HG02970 (cell line): Measurements from ENCODE around the gene TRIP4.
"Not testable (repeated sequence)": the region's sequence is repeated elsewhere in the genome, so short reads cannot be mapped to it uniquely, and the experiment has no call there.

Source experiments
- ATAC-seq: cut with Tn5 transposase; IDR thresholded peaks from one replicate; pipeline ENCODE4 v1.9.1; 2021; ENCODE audit warnings: mild to moderate bottlenecking, moderate library complexity, moderate number of reproducible peaks; ENCODE audit not compliant: unreplicated experiment, low FRiP score

The TRIP4 gene

DNA sequence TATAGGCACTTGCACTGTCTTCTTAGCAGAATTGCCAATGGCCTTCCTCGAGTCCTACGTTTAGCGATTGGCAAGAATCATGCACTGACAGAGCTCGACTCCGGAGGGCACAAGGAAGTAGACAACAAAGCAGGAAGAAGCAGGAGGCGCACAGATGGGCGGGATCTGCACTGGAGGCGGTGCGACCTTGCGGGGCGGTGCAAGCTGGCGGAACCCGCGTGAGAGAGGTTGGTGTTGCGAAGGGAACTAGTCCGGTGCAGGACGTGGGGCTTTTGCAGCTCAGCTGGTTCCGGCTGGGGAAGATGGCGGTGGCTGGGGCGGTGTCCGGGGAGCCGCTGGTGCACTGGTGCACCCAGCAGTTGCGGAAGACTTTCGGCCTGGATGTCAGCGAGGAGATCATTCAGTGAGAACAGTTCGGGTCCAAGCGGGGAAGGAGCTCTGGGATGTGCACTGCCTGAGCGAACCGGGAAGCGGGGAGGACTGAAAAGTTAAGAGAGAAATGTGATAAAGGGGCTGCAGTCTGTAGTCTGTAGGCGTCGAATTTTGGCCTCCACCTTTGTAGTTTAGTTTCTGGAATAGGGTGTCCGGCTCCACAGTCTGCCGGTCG, at the start of gene TRIP4:
Gene TRIP4, plus strand, starts transcription at position 275 of the 607 bp plus-strand sequence. Its CDS starts 28 bp downstream, at position 303.
- peak; percentile 95 for ATAC-seq

DNA sequence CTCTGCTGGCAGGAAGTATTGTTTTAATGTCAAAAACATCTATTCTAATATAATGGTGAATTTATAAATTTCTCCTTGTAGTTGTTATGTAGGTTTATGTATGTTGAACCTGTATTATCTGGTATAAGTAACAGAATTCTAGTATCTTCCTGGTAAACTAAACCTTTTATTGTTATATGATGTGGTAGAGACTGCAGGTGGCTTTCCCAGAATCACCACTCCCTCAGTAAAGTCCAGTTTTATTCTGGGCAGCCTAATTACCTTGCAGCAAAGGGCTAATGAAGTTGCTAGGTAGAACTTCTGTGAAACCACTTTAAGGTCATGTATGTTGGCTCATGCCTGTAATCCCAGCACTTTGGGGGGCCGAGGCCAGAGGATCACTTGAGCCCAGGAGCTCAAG, 47.3 kb upstream of the TRIP4 start:
- no peak for ATAC-seq

DNA sequence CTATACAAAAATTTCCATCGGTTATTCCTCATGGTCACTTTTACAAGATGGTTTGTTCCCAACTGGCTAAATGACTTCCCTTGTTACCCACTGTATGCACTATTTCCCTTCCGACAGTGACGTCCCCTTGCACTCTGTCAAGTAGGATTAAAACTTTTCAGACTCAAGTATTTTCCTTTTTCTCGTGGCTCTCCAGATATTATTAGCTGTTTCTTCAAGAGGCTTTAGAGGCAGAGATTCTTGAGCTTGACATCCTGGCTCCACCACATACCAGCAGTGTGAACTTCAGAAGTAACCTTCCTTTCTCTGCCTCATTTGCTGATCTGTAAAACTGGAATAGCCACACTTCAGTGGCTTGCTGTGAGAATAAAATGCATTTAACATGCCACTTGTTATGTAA, 45.7 kb upstream of the TRIP4 start:
- ATAC-seq, result no peak

DNA sequence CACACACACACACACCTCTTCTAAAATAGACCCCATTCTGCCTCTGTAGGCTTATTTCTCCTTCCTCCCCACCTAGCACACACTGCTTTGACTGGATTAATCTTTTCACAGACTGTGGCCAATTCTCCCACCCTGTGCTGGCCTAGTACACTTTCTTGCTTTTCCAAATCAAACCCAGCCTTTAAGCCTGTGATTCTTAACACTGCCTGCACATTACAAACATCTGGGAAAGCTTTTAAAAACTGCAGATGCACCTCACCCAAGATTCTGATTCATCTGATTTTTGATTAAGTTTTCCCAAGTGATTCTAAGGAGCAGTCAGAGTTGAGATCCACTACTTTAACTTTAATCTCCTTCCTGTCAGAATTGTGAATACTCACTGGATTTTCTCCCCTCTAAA, 44.4 kb upstream of the TRIP4 start:
- ATAC-seq, result no peak

DNA sequence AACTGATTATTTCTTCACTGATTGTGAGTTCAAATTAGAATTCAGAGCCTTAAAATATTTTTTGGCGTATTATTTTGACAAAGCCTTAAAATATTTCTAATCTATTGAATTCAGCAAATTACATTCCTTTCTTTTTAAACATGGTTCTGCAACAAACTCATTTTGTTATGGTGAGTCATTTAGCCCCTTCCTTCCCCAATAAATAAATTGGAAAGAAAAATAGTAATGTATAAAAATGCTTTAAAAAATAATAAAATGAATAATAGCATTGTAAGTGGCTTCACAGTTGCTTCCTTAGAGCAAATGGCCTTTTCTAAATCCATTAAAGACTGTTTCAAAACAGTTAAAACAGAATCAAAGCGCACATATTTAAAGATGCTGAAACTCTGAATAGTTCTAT, 43.8 kb upstream of the TRIP4 start:
- ATAC-seq, result no peak

DNA sequence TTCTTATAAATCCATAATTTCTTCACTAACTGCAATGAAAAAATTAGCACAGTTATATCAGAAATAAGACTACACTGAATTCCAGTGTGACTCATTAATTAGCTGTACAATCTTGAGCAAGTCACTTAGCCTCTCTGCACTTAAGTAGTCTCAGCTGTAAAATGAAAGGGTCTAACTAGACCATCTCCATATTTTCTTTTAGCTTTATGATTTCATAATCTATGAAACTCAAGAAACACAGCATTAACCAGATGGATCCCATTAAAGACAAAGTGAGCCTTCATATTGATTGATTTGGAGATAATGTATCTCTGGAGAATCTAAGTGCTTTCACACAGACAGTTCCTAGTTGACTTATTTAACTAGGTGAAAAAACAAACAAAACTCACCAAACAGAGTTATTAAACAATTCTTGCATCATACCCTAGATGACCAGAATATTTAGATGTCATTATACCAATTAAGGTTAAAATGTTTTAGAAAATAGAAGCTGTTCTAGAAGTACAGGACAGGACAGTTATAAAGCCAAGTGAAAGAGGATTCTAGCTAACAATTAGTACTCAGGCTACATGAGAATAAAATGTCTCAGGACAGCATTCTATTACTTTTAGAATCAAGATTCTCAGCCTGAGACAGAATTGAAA, 42.9 kb upstream of the TRIP4 start:
- ATAC-seq, result no peak

DNA sequence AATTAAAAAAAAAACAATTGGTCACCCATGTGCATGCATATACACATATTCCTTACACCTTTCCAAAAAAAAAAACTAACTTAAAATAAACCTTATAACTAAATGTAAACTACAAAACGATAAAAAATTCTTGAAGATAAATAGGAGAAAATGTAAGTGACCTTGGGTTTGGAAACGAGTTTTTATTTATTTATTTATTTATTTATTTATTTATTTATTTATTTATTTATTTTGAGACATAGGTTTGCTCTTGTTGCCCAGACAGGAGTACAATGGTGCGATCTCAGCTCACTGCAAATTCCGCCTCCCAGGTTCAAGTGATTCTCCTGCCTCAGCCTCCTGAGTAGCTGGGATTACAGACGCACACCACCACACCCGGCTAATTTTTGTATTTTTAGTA, 41.4 kb upstream of the TRIP4 start:
- not testable (repeated sequence) for ATAC-seq

DNA sequence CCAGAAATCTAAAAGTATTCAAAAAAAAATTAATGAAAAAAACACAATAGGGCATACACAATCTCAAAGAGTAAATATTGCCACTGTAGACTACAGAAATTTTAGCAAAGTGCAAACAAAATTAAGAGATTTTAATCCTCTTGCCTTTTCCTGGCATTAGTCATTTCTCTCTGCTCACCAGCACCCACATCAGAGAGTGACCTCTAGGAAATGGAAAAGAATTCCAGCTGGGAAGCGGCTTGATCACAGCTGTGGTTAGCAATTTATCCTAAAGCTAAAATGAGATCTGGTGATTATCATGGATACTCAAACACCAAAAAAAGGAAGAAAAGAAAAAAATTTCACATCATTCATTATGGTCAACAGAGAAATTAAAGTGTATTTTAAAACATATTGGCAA, 39.2 kb upstream of the TRIP4 start:
- no peak for ATAC-seq

DNA sequence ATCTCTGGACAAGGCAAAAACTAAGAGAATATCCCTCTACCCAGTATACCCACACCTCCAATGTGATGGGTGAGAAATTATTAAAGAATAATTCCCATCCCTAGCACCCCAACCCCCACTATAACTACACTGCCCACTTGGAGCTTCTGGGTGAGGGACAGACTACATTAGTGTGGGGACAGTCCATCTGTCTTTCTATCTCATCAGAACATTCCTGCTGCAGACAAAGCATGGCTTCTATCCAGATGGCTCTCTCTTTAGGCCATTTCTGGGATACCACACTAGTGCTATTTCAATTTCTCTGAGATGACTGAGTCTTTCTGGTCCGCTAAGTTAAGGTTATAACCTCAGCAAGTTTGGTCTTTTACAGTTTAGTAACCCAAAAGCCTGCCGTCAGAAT, 38.3 kb upstream of the TRIP4 start:
- ATAC-seq, result no peak

DNA sequence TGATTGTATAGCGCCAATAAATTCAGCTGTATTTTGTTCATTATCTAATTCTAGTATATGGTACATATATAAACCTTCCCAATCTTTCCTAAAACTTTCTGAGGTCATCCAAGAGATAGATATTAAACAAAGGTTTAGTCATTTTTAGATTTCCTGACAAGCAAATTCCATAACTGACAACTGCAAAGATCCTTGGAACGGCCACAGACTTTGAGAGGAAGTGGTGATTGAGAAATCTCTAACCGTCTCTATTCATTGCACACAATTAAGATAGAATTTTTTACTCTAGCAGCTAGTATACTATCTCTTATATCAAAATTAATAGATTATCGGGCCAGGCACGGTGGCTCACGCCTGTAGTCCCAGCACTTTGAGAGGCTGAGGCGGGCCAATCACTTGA, 36.4 kb upstream of the TRIP4 start:
- ATAC-seq, result no peak

DNA sequence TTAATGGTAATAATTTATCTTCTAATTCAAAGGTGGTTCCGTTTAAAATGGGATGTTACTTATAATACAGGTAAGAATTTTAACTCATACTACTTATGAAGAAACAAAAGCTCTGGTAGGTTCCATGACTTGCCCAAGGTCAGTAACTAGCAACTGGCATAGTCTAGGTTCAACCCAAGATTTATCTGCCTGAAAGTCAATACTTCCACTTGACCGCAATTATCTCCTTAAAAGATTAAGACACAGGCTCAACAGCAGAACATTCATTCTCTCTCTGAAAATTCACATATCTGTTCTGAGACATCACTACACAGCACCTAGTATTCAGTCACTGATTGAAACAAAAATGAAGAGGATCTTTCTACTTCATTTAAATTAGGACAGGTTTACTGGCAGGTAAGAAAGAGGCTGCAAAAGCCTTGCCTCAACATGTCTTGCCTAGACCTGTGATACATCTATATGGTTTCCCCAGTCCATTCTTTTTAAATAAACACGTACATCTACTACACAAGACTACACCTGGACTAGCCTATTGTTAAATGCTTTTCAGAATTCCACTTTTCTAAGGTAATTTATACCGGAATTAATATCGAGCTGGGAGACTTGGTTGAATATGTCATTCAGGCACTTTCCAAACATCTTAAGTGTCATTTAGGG, 32.8 kb upstream of the TRIP4 start:
- no peak for ATAC-seq

DNA sequence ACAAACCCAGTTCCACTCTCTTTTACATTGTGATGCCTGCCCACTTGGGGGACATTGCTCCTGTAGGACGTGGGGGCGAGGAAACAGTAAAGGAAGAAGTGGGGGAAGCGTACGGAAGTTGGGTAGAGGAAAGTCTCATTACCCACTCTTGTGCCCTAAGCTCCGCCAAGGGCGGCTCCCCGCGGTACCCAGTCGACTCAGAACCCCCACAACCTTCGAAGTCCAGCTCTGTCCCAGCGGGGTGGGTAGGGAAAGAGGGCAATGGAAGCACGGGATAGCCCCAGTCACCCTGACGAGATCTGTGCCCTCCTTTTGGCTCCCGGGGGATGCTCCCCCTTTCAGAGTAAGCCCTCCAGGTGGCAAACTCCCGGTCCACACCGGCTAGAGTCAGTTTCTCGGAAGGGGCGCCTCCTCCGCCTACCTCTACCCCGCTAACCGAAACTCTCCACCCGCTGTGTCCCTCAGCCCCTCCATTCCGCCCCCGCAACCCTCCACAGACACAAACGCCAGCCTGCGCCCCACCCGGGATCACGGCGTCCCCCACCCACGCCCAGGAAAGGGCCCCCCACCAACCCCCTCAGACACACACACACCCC, 32.2 kb upstream of the TRIP4 start:
- ATAC-seq, result peak; percentile 10

DNA sequence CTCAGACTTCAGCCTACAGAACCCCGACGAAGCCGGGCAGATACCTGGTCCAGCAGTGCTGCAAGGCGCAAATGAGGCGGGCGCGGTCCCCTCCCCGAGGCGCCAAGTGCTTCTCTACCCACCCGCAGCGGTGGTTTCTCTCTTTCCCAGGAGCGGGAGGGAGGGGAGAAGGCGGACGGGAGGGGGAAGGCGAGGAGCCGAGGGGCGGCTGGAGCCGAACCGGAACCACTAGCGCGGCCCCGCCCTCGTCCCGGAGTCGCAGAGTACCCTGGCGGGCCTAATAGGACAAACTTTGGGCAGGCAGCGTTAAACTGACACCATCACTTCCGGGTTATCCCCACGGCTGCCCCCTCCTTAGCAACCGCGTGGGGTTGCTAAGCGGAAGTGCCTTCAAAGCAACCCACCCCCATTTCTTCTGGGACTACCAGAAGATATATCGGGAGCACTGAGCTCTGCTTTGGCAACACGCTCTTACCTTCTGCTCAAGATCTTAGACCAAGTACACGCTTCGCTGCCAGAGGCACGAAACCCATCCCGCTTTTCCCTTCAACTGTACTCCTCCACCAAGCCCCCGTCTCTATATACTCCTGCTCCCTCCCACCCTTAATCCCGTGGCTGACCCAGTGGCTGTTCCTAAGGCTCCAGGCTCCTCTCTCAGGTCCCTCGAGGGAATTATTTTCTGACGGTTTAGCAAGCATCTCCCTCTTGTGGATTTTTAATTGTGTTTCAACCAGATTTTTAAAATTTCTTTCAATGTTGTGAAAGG, 31.5 kb upstream of the TRIP4 start, which contains the start of gene CSNK1G1:
Gene CSNK1G1, minus strand, starts transcription at position 230 of the 766 bp plus-strand sequence. CDS start 55,674 bp downstream, outside the sequence.
- peak; percentile 91 for ATAC-seq

DNA sequence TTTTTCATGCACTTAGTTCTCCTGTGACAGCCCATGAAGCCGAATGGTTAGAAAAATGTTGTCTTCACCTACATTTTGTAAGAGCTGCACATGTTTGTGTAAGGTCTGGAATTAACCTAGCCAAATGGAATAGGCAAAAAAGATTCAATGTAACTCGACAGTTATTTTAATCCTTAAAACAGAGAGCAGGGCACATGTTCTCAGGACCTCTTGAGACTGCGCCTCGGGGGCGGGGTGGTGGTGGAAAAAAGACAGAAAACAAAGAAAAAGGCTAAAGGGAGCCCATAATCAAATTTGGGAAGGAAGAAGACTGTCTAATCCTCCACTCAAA, 31.0 kb upstream of the TRIP4 start:
- no peak for ATAC-seq

DNA sequence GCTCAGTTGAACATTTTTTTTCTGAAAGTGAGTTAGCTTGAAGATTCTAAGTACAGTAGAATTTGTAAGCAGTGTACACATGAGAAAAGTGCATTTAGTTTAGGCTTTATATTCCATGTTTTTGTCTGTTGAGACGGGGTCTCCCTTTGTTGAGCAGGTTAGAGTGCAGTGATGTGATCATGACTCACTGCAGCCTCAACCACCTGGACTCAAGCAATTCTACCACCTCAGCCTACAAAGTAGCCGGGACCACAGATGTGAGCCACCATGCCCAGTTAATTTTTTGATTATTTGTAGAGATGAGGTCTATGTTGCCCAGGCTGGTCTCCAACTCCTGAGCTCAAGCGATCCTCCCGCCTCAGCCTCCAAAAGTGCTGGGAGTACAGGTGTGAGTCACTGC, 26.4 kb upstream of the TRIP4 start:
- no peak for ATAC-seq

DNA sequence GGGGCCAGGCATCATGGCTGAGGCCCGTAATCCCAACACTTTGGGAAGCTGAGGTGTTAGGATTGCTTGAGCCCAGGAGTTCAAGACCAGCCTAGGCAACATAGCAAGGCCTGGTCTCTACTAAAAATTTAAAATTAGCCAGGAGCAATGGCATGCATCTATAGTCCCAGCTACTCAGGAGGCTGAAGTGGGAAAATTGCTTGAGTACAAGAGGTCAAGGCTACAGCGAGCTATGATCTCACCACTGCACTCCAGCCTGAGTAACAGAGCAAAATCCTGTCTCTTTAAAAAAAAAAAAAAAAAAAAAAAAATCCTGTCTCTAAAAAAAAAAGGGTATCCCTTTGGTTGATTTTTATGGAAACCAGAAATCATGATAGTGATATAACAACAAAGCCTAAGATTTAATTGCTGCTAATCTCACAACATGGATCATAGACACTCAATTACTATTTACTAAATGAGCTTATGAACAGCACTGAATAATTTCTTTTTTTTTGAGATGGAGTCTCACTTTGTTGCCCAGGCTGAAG, 18.5 kb upstream of the TRIP4 start:
- no peak for ATAC-seq

DNA sequence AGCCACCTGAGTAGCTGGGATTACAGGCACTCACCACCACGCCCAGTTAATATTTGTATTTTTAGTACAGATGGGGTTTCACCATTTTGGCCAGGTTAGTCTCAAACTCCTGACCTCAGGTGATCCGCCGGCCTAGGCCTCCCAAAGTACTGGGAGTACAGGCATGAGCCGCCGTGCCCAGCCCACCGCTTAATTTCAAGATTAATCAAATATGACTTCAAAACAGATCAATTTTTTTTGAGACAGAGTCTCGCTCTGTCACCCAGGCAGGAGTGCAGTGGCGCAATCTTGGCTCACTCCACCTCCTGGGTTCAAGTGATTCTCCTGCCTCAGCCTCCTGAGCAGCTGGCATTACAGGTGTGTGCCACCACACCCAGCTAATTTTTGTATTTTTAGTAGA, 16.3 kb upstream of the TRIP4 start:
- not testable (repeated sequence) for ATAC-seq

DNA sequence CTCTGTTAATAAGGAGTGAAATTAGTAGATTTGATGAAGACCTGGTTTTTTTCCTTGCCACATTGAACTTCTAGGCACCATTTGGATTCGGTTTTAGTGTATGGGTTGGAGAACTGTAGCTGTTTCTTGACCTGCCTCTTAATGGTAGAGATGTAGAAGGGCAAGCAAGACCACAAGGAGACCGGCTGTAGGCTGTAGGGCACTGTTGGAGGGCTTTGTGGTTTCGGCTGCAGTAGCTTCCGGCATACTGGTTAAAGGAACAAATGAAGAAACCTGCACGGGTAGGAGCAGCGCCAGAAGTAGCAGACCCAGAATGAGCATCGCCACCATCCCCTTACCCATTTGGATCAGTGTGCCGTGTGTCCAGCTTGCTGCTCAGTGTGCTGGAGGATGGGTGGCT, 14.3 kb upstream of the TRIP4 start:
- ATAC-seq, result no peak

DNA sequence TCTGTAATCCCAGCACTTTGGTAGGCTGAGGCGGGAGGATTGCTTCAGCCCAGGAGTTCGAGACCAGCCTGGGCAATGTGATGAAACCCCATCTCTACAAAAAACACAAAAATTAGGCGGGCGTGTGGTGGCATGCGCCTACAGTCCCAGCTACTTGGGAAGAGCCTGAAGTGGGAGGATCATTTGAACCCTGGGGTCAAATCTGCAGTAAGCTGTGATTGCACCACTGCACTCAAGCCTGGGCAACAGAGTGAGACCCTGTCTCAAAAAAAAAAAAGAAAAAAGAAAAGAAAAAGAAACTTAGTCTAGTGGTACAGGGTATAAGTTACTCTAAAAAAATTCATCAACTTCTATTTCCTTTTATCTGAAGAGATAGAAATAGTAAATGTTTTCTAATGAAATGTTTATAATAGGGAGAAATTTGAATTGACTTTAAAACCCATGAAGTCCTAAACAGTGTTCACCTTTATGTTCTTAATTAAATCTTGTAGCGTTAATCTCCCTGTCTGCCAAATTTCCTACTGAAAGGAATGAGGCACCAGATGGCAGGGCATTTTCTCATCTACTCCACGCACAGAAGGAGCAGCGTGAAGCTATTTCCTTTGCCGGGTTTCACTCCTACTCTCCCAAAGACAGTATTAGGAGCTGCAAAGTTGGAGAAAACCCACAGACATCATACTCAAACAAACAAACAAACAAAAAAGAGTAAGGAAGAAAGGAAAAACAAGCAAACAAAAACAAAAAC, 8.2 kb upstream of the TRIP4 start:
- no peak for ATAC-seq
